CD4-positive, alpha-beta T cell (primary cell): ENCODE measurements around the gene KCNMA1. TPM values are rescaled to one million over a fixed set of nuclear protein-coding genes. Genes with fewer than 3 reads are reported as not detected.

ENCODE experiments used
- ATAC-seq: fragments of 200-7000 bp; cut with Tn5 transposase; one replicate; pipeline ENCODE4 v1.10.0; 2022; ENCODE audit warnings: mild to moderate bottlenecking; ENCODE audit not compliant: poor library complexity
- CTCF ChIA-PET: fragments of 350-600 bp; sonication (Branson Sonifier 250); formaldehyde crosslinking; loops from one replicate; lab custom pipeline; 2021; ENCODE audit warnings: antibody characterized with exemption, inconsistent platforms; lab: Charles Lee
- POLR2A ChIA-PET: fragments of 350-600 bp; sonication (Branson Sonifier 250); formaldehyde crosslinking; loops from one replicate; lab custom pipeline; 2021; ENCODE audit warnings: antibody characterized with exemption, inconsistent platforms; lab: Charles Lee
- DNase-seq, 14 experiments: peaks; one replicate each; pipeline ENCODE4 v3.0.0-alpha.2; 2013 to 2020; ENCODE audit warnings: mixed read lengths in 2 of 14
- H3K27ac ChIP-seq, 2 donors: one replicate each; pipeline versions ENCODE4 v1.5.1 to v1.7.0; 2013; ENCODE audit warnings: low read length in 2 of 2, low read depth in 1 of 2, mild to moderate bottlenecking in 1 of 2
- H3K27me3 ChIP-seq, 2 experiments: 1 replicate in 1 of 2; 2 replicates in 1 of 2; pipeline versions ENCODE4 v1.6.1 to v1.7.0; 2013; ENCODE audit warnings: low read length in 2 of 2, control low read depth in 1 of 2, mild to moderate bottlenecking in 1 of 2, moderate library complexity in 1 of 2; ENCODE audit not compliant: insufficient read depth in 2 of 2, control insufficient read depth in 1 of 2
- H3K36me3 ChIP-seq: one replicate; pipeline ENCODE4 v1.6.1; 2013; ENCODE audit warnings: low read length, control low read depth; ENCODE audit not compliant: insufficient read depth
- H3K4me1 ChIP-seq: one replicate; pipeline ENCODE4 v1.6.1; 2013; ENCODE audit warnings: low read length, control low read depth; ENCODE audit not compliant: insufficient read depth
- H3K4me3 ChIP-seq: one replicate; pipeline ENCODE4 v1.5.1; 2013; ENCODE audit warnings: mild to moderate bottlenecking, low read length, moderate library complexity
- H3K9me3 ChIP-seq, 2 experiments: 1 replicate in 1 of 2; 2 replicates in 1 of 2; pipeline versions ENCODE4 v1.6.1 to v1.7.0; 2013; ENCODE audit warnings: low read length in 2 of 2, mild to moderate bottlenecking in 2 of 2, control low read depth in 1 of 2, moderate library complexity in 1 of 2; ENCODE audit not compliant: control insufficient read depth in 1 of 2, insufficient read depth in 1 of 2
- H3K27ac Mint-ChIP-seq: one replicate; pipeline ENCODE4 v1.8.0; 2020; ENCODE audit warnings: mixed read lengths
- H3K27me3 Mint-ChIP-seq: one replicate; pipeline ENCODE4 v1.8.0; 2021; ENCODE audit warnings: mixed read lengths
- H3K36me3 Mint-ChIP-seq: one replicate; pipeline ENCODE4 v1.8.0; 2021; ENCODE audit warnings: low read depth, mixed read lengths
- H3K4me1 Mint-ChIP-seq: one replicate; pipeline ENCODE4 v1.8.0; 2021; ENCODE audit warnings: low read depth, mixed read lengths
- H3K4me3 Mint-ChIP-seq: one replicate; pipeline ENCODE4 v1.8.0; 2020; ENCODE audit warnings: mild to moderate bottlenecking, mixed read lengths
- H3K9me3 Mint-ChIP-seq: one replicate; pipeline ENCODE4 v1.8.0; 2020; ENCODE audit warnings: mixed read lengths
- CTCF ChIP-seq: fragments of 200-600 bp; IDR thresholded peaks from one replicate; pipeline ENCODE4 v1.8.0; 2022; ENCODE audit warnings: antibody characterized with exemption, mild to moderate bottlenecking
- intact Hi-C, 2 experiments: fragments of 100-400 bp; cut with DNase I in 1 of 2; cut with micrococcal nuclease in 1 of 2; formaldehyde crosslinking; loops; one replicate each; pipeline versions ENCODE4 v1.15.1 to v1.9.0; 2023 to 2025; cut with DNase I, micrococcal nuclease
- total RNA-seq, 174 experiments: library from RNA in 2 of 174; stranded (reverse) in 2 of 174; gene quantifications; one replicate each; pipeline ENCODE4 v1.2.3 and lab custom pipeline; 2021 to 2026

Gene KCNMA1
- total RNA-seq, 2 experiments from 2014 or later, result not detected

DNA sequence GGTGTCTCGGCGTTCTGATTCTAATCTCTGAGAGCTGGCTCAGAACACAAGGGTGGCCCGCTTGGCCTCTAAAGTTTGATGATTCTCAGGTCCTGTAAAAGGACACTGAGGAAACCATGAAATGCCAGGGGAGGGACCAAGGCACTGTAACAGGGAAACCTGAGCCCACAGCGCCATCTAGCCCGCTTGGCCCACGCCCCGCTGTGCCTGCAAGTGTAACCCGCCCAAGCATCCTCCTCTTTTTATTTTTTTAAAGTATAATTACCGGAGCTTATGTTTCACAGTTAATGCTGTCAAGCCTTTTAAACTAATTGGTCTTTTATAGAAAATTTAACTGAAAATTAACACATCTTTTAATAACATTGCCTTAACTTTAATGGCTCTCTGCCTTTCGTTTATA, 734.7 kb downstream of the KCNMA1 start:
- H3K9me3 ChIP-seq, result peaks cover 0 to 3% of the 10 kb centered on the region in 2 experiments
- ChIA-PET POLR2A (no interaction called here), CTCF (no interaction called here)
- H3K27me3 ChIP-seq, result no peaks in the 10 kb centered on the region
- Mint-ChIP-seq H3K27me3 (no peaks in the 10 kb centered on the region), H3K4me3 (no peak overlapping the region), H3K27ac (no peak overlapping the region), H3K4me1 (no peaks in the 10 kb centered on the region), H3K36me3 (no peaks in the 10 kb centered on the region), H3K9me3 (no peaks in the 10 kb centered on the region)
- no peak overlapping the region for H3K27ac ChIP-seq
- intact Hi-C loops, result no loop called here
- H3K36me3 ChIP-seq, result no peaks in the 10 kb centered on the region
- TF ChIP-seq CTCF, result no peak
- H3K4me3 ChIP-seq, result no peak overlapping the region
- ATAC-seq (no peak), DNase-seq (peak in 1 of 14 experiments; percentile 5)
- no peaks in the 10 kb centered on the region for H3K4me1 ChIP-seq

- intact Hi-C loops, result no loop called here
- Mint-ChIP-seq H3K9me3 (no peaks in the 10 kb centered on the region), H3K27ac (no peak overlapping the region), H3K36me3 (no peaks in the 10 kb centered on the region), H3K27me3 (no peaks in the 10 kb centered on the region), H3K4me3 (no peak overlapping the region), H3K4me1 (no peaks in the 10 kb centered on the region)
- no peak for TF ChIP-seq CTCF
- ChIA-PET CTCF (no interaction called here), POLR2A (no interaction called here)
- Histone ChIP-seq H3K36me3 (no peaks in the 10 kb centered on the region), H3K27ac (no peak overlapping the region), H3K27me3 (no peaks in the 10 kb centered on the region), H3K4me3 (no peak overlapping the region), H3K4me1 (no peaks in the 10 kb centered on the region), H3K9me3 (peaks cover 0 to 3% of the 10 kb centered on the region in 2 experiments)
- DNase-seq (no peak), ATAC-seq (no peak)
Observed at GRCh38 chr10:76901701-76902100, 735.9 kb downstream of the KCNMA1 start.

- ChIA-PET CTCF (no interaction called here), POLR2A (no interaction called here)
- peaks cover 4% of the 10 kb centered on the region for H3K9me3 Mint-ChIP-seq
- no peak overlapping the region for H3K4me3 Mint-ChIP-seq
- Histone ChIP-seq H3K36me3 (no peaks in the 10 kb centered on the region), H3K4me1 (no peaks in the 10 kb centered on the region), H3K4me3 (no peak overlapping the region), H3K27me3 (no peaks in the 10 kb centered on the region), H3K9me3 (peaks cover 0 to 7% of the 10 kb centered on the region in 2 experiments), H3K27ac (no peak overlapping the region)
- no peak for DNase-seq
- no peaks in the 10 kb centered on the region for H3K27me3 Mint-ChIP-seq
- TF ChIP-seq CTCF, result no peak
- H3K4me1 Mint-ChIP-seq, result no peaks in the 10 kb centered on the region
- no peak for ATAC-seq
- H3K36me3 Mint-ChIP-seq, result no peaks in the 10 kb centered on the region
- intact Hi-C loops, result no loop called here
- no peak overlapping the region for H3K27ac Mint-ChIP-seq
Observed at GRCh38 chr10:76899490-76899889, 738.1 kb downstream of the KCNMA1 start.
